Occipital lobe (tissue), 2 donors: Measurements from ENCODE around the gene DDX20. TPM values are rescaled to one million over a fixed set of nuclear protein-coding genes. Genes with fewer than 3 reads are reported as not detected.

Source experiments
- DNase-seq: peaks from one replicate; lab custom pipeline; 2025; lab: John Stamatoyannopoulos, UW
- total RNA-seq: library from RNA; depleted of rRNA; stranded (reverse); fragments of >200 nt; gene quantifications from one replicate; pipeline ENCODE4 v1.2.3, GENCODE V29; 2014

The DDX20 gene, protein sequence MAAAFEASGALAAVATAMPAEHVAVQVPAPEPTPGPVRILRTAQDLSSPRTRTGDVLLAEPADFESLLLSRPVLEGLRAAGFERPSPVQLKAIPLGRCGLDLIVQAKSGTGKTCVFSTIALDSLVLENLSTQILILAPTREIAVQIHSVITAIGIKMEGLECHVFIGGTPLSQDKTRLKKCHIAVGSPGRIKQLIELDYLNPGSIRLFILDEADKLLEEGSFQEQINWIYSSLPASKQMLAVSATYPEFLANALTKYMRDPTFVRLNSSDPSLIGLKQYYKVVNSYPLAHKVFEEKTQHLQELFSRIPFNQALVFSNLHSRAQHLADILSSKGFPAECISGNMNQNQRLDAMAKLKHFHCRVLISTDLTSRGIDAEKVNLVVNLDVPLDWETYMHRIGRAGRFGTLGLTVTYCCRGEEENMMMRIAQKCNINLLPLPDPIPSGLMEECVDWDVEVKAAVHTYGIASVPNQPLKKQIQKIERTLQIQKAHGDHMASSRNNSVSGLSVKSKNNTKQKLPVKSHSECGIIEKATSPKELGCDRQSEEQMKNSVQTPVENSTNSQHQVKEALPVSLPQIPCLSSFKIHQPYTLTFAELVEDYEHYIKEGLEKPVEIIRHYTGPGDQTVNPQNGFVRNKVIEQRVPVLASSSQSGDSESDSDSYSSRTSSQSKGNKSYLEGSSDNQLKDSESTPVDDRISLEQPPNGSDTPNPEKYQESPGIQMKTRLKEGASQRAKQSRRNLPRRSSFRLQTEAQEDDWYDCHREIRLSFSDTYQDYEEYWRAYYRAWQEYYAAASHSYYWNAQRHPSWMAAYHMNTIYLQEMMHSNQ
- total RNA-seq: 22.6 TPM

DNA sequence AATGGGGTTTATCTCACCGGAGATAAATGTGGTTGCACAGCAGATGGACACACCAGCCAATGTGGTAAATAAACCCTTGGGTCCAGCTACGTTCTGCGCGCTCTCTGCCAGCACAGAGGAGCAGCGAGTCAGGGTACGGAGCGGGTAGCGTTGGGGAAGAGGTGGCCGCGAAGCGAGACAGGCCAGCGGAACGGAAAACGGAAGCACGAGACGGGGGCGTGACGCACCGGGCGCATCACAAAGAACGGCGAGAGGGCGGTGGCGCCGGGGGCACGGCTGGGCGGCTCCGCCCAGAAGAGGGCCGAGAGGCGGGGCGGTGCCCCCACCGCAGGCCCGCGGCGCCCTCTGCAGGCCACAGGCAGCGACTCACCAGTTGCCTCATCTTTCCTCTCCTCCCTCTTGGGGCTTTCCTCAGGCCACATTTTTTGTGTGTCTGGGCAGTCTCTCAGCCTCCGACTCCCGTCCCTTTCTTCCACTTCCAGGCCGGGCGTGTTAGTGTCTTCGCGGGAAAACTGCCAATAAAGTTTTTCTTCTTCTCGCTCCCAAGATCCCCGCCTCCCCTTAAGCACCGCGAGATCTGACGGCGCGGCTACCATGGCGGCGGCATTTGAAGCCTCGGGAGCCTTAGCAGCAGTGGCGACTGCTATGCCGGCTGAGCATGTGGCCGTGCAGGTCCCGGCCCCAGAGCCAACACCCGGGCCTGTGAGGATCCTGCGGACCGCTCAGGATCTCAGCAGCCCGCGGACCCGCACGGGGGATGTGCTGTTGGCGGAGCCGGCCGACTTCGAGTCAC is at the start of gene DDX20:
DDX20 (plus strand) TSS at position 571 of the 793 bp plus-strand sequence; CDS start at position 595, 24 bp downstream.
- DNase-seq: peak; percentile 86

DNA sequence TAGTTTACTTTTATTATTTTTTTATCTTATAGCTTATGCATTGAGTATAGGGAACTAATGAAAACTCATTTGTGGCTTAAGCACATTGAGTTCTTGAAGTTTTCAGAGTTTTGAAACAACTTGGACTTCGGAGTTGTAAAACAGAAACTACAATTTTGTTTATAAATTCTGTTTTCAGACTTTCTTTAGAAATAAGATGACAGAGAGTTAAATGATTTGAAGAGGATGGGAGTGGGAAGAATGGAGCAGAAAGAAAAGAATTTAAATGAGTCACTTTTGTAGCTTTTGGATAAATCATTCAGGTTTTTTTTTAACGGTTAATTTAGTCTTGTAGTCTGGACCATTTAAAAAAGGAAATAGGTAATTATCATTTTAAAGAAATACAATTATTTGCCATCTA is 48.8 kb upstream of the DDX20 start:
- DNase-seq: no peak

DNA sequence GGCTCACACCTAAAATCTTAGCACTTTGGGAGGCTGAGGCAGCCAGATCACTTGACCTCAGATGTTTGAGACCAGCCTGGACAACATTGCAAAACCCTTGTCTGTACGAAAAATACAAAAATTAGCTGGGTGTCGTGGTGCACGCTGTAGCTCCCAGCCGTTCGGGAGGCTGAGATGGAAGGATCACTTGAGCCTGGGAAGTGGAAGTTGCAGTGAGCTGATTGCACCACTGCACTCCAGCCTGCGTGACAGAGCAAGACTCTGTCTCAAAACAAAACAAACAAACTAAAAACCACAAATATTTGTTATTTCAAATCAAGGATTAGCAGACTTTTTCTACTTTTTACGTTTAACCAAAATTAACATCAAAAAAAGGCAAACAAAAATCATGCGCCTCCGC is 47.8 kb upstream of the DDX20 start:
- DNase-seq: no peak

DNA sequence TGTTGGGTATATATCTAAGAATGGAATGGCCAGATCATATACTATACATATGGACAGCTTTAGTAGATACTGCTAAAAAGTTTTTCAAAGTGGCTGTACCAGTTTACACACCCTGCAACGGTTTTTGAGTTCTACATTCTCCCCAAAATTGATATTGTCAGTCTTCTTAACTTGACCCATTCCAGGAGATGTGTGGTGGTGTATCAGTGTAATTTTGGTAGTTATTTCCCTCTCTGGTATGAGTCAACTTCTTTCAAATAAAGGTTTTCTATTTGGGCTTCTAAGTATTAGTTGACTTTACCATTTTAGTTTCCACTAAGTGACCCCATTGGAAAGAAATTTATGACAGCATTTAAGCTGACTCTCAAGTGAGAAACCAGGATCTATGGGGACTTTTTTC is 45.7 kb upstream of the DDX20 start:
- no peak for DNase-seq

DNA sequence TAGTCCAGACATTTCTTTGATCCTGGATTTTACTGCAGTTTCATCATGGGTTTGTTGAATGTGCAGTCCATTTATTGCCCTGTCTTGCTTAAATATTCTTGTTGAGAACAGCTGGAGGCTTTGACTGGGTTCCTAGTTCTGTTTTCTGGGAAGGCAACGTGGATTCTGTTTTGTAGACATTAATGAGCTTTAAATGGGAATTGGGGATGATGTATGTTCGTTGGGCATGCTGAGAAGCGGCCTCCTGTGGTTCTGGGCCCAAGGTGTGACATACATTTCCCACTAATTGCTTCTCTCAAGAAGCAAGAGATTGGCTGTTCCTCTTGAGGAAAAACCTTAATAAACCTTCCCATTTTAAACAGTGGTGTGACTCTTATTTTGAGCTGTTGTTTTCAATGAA is 39.4 kb upstream of the DDX20 start:
- no peak for DNase-seq

DNA sequence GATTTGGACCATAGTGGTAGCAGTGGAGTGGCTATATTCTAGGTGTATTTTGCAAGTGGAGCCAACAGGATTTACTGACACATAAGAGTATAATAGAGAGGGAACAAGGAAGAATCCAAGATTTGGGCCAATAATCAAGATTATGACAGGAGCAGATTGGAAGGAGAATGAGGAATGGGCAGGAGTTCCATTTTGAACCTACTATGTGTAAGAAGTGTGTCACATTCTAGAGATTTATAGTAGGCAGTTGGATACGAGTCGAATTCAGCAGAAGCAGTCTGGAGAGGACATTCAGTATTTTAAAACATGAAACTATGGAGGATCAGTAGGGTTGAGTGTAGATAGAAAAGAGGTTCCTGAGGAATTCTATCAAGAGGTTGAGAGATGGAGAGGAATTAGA is 38.3 kb upstream of the DDX20 start:
- no peak for DNase-seq

DNA sequence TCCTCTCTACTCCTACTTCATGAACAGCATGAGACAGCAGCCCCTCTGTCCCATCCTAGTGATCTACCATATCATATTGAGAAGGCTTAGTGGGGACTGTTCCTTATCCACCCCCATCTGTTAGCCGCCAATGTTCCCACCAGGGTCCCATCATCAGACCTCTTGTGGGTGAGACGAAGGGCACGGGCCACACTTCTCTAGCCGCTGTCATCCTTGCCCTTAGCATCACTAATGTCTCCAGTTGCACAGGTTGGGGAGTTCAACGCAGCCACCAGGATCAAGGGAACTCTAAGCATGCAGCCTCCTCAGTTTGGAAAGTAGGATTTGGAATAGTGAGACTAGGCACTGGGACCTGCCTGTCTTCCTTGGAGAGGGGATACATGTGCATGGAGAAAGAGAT is 36.6 kb upstream of the DDX20 start:
- DNase-seq: no peak

DNA sequence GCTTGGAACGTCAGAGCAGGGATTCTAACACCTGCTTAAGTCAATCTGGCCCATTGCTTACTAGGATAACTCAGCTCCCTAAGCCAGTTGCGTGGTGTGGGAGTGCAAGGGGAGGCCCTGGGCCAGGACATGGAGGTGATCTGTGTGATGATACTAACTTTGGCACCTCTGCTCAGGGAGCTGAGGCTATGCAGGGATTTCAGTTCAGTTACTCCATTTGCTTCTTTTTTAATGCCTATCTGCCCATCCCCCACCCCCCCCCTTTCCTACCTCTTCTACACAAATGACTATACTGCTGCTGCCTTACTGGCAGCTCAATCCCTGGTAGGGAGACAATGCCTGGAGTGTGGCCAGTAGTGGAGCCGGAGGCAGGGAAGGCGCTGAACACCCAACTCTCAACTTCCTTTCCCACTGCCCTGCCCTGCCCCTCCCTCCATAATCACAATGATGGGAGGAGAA is 36.0 kb upstream of the DDX20 start:
- no peak for DNase-seq

DNA sequence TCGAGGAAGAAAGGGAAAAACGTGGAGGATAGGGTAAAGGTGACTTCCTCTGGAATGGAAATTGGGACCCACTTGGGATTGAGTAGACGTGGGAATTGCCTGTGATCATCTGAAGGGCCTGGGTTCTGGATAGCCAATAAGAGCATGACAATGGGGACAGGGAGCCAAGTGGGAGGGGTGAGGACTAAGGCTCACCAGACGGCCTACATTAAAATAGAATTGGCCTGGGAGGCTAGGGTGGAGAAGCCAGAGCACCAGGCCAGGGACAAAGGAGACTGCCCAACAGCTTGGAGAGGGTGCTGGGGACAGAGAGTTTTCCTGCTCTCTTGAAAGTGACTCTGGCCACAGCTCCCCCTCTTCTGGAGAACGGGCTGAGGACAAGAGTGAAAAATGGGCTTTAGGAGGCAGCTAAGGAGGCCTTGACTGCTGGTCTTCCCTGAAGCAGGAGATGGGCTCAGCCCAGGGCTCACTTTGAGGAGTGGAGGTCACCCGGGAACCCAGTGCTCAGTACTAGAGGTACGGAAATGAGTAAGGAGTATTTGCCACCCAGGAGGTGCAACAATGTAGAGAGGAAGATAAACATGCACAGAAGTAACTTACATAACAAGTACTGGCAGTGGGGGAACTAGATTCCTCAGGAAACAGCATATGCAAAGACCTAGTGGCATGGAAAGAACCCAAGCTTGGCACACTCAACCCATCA is 35.3 kb upstream of the DDX20 start:
- DNase-seq: no peak

DNA sequence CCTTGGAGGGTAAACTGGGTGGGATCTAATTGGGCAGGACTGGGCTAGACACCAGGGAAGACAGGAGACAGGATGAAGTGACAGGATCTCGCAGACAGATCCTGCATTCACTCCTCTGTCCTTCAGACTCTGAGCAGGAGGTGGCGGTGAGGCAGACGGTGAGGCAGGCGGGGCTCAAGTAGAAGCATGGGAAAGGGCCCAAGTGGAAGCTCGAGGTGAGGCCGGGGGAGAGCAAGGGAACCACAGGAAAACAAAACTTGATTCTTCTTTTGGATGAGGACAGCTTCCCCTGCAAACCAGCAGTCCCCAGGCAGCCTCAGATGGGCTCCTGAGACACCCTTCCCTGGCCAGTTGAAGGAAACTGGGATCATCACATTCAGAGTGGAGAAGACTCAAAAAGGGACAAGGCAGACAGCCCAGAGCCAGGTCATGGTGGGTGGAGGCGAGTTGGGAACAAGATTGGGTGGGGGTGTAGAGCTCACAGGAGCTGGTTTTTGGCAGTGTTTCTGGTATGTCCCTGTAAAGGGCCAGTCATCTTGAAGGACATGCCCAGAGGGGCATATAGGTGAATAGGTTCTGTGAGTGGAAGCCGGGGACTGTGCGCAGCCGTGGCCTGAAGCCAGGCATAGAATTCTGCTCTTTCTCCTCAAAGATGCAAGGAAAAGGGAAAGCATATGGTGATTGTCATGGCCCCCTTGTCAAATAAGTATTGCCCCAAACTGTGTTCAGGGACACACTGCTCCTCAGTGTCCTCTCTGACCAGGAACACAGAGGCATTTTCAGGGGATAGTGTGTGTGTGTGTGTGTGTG is 34.5 kb upstream of the DDX20 start:
- DNase-seq: no peak

DNA sequence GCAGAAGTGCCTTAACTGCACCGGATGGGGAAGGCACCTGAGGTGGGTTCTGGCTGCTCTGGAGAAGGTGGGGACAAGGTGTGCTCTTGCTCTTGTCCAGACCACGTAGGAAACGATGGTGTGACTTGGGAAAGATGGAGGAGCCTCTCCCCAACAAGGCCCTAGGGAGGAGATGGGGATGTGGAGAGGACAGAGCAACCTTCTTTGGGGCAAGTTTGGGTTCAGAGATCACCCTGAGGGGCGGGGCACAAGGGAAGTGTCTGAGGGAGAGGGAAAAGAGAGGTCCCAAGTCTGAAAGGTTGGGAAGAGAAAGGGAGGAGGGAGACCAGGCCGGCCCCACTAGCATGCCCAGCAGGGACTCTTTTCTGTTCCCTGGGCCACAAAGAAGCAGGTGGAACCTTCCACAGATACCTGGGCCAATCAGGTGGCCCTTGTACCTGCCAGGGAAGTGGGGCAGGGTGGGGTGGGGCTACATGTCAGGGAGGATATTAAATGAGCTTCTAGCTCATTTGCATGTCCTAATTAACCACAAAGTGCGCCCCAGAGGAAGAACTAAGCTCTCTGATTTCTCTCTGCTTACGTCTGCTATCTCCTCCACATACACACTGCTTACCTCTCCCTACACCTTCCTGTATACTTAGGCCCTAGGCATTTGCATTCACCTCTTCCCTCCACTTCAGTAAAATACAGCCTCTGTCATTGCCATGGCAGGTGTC is 32.5 kb upstream of the DDX20 start:
- no peak for DNase-seq

DNA sequence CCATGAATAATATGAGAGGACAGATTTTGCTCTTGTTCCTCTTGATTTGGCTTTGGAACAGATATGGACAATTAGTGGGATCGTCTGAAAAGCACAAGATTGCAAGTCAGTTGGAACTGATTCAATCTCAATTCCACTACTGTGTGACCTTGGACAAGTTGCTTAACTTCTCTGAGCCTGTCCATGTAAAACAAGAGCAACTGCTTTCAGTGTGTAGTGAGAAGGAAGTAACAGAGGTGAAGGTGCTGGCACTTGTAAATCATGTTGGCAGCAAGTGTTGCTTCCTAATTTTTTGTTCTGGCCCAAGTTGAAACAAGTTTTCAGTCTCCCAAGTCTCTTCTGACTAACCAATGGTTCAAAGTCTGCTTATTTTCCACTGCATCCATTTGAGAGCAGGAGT is 31.8 kb upstream of the DDX20 start:
- DNase-seq: no peak

DNA sequence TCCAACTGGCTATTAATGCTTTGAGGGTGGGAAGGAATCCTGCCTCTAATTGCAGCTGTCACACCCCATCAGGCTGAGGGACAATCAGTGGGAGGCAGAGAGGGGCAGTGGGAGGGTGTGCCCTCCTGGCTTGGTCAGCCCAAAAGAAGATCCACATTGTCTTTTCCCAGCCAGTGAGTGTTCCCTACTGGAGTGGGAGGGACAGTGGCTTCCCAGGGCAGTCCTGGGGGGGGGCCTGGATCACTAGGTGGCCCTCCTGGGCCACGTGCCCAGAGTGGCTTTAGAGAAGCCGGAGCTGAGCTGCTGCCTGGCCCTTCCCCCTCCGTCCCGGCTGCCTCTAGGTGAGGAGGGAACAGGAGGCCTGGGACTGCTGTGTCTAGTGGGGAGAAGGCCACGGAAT is 30.5 kb upstream of the DDX20 start:
- no peak for DNase-seq

DNA sequence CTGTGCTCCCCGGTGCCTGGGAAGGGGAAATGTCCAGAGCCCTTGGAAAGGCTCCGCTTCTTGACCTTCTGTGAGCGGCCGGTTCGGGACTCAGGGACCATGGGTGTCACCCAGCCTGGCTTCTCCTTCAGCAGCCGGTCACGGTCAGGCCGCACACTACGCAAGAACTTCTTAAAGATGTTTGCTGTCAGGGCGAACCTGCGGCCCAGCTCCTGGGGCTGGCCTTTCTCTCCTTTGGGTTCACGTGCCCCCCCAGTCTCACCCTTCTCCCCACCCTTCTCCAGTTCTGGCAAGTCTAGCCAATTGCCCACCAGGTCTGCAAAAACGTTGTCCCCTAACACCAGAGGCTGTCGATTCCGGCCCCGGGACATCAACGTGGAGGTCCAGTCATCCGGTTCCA is 28.6 kb upstream of the DDX20 start:
- no peak for DNase-seq

DNA sequence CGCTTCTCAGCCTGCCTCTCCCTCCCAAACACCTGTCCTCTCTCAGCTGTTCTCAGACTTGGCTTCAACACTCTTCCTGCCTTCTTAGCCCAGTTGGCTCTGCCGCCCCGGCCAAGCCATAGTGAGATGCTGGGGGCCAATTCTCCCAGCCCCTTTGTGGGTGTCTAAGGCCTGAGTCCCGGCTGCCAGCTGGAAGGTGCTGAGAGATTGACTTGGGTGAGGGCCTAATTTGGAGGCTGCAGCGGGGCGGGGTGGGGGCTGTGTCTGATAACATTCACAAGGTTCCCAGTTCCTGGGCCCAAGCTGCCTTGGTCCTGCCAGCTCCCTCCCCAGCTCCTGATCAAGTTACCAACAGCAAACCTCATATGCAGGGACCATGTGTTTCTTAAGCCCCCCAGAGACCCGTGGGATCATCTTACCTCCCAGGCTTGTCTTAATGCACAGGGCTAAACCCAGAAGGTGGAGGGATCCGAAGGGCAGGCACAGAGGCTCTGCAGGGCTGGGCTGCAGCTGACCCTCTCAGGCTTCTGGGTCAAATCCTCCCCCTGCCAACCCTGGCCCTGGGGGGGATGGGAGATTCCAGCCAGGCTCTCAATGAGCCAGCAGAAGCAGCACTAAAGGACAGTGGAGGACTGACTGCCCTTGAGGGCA is 26.3 kb upstream of the DDX20 start:
- DNase-seq: no peak

DNA sequence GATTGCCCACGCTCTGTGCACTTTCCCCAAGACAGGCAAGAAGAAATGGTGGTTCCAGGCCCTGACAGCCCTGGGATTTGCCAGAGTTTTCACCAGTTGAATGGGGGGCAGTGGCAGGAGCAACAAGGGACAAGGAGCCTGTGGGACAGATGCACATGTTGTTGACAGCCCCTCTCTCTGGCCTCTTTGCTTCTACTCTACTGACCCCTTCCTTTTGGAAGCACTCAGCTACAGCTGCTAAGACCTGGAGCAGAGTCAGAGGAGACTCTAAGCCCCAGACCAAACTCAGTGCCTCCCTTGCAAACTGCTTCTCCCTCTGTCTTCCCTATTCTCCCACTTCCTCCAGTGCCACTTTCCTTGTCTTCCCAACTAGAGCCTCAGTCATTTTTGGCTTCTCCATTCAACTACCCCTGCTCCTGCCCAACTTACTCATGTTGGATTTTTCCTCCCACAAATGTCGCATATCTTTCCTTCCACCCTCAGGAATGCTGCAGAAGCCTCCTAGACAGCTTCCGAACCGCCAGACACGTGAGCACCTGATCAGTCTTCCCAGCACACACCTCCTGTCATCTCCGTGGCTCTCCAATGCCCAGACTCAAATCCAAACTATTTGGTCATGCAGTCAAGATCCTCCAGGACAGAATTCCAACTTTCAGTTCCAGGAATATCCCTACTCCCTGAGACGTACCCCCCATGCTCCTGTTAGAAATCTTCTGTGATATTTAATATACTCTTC is 25.6 kb upstream of the DDX20 start:
- no peak for DNase-seq

DNA sequence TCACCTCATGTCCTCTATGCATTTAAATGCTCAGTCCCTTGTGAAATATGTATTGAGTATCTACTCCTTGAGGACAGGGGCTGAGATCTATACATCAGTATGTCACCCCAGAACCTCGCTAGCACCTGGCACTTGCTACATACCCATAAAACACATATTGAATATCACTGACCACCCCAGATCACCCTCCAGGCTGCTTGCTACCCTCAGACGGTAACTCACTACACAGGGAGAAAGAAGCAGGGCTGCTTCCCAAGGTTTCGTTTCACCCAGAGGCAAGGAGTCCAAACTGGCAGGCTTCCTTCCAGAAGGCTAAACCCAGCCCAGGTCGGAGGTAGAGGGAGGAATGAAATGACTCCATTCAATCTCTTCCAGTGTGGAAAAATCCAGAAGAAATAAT is 25.0 kb upstream of the DDX20 start:
- DNase-seq: no peak

DNA sequence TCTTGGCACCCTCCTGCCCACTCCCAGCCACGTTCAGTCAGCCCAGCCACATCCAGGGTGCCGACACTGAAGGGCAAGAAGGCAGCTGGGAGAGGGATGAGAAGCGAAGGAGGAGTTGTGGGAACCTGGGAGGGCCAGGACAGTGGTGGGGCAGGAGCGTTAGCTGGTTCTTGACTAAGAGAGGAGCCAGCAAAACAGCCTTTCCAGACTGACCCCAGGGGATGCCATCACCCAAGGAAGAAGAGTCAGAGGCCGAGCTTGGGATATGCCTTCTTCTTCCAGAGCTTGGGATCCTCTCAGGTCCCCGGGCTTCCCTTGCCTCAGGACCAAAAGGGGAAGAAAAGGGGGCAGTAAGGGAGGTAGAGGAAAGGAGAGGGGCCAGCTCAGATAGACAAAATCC is 23.7 kb upstream of the DDX20 start:
- no peak for DNase-seq

DNA sequence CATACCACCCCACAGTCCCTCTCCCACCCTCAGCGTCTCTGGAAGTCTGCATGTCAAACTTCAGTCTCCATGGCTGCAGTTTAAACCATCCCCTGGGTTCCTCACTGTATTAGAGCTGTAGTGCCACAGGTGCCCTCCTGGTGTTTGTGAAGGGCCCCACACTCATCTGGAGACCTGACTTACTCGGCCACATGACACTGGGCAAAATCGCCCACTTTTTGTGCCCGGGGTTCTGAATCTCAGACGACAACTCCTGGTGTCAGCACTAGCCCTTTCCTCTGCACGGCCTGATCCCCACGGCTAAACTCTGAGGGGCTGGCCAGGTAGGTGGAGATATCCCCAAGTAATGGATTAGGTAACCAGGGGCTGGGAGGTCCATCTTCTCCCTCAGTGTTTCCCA is 23.0 kb upstream of the DDX20 start:
- no peak for DNase-seq
